ENCODE results near the gene RBFOX2.

- TF ChIP-seq, protein P1, sequence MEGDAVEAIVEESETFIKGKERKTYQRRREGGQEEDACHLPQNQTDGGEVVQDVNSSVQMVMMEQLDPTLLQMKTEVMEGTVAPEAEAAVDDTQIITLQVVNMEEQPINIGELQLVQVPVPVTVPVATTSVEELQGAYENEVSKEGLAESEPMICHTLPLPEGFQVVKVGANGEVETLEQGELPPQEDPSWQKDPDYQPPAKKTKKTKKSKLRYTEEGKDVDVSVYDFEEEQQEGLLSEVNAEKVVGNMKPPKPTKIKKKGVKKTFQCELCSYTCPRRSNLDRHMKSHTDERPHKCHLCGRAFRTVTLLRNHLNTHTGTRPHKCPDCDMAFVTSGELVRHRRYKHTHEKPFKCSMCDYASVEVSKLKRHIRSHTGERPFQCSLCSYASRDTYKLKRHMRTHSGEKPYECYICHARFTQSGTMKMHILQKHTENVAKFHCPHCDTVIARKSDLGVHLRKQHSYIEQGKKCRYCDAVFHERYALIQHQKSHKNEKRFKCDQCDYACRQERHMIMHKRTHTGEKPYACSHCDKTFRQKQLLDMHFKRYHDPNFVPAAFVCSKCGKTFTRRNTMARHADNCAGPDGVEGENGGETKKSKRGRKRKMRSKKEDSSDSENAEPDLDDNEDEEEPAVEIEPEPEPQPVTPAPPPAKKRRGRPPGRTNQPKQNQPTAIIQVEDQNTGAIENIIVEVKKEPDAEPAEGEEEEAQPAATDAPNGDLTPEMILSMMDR (IDR thresholded peaks at IDR 0.05), result no peak
- TF ChIP-seq ZFX (IDR thresholded peaks at IDR 0.05; ENCODE audit: borderline replicate concordance), result no peak
Measured at GRCh38 chr22:35731321-35731720, 297.3 kb downstream of the RBFOX2 start.
